ENCODE results near the gene IDH2.

DNA sequence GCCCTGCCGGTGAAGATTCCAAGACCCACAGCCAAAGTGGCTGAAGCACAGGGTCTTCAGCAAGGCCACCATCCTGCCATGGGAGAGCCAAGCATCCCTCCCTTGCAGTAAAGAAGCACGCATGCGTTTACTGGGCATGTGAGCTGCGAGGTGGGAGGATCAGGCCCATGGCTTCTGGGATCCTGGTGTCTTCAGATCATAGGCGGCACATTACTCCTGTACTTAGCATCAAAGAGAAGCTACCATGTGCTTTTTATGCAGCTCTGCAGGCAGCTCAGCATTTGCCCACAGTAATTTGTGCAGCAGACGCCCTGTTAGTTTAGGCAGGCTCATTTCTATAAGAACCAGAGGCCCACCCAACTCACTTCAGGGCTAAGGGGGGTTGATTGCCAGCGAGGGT is 45.7 kb downstream of the IDH2 start:
- TF ChIP-seq POLR2A (IDR thresholded peaks at IDR 0.05; ENCODE audit: low read length): no peak
- no peak for TF ChIP-seq GATA1 (IDR thresholded peaks at IDR 0.05; ENCODE audit: low read depth, low read length)

All from erythroblast (primary cell).